Measurements from ENCODE around the gene CD81.

- TF ChIP-seq CTCF (IDR thresholded peaks at IDR 0.05; ENCODE audit: low read depth, low read length, poor library complexity, severe bottlenecking) (no peak), EZH2phosphoT487 (IDR thresholded peaks at IDR 0.05; ENCODE audit: borderline replicate concordance, low read length) (no peak)
These were observed 27.7 kb downstream of the CD81 start for GRCh38 chr11:2404735-2405196.
